K562 (cell line): Measurements from ENCODE around the gene ZNF581. TPM values are rescaled to one million over a fixed set of nuclear protein-coding genes. Genes with fewer than 3 reads are reported as not detected.

Source experiments
- ATAC-seq: fragments of 200-7000 bp; cut with Tn5 transposase; 3 replicates; pipeline ENCODE4 v1.9.1; 2020; ENCODE audit warnings: moderate library complexity
- BruUV-seq: library from RNA; stranded (reverse); fragments of 400-500 nt; replicated peaks from 2 replicates; lab custom pipeline; 2021; lab: Mats Ljungman, UMichigan
- CTCF ChIA-PET: fragments of 300-600 bp; formaldehyde crosslinking; extraction: SDS; loops from one replicate; lab custom pipeline; 2021; ENCODE audit warnings: low intra/inter-chr PET ratio; lab: Yijun Ruan, JAX
- POLR2A ChIA-PET: fragments of 300-600, 350-650 bp; sonication (Branson Sonifier 250); formaldehyde crosslinking; extraction: SDS; loops from one replicate; lab custom pipeline; 2021; ENCODE audit warnings: antibody characterized with exemption, inconsistent platforms; lab: Yijun Ruan, JAX
- DNase-seq, 4 experiments: peaks; one replicate each; pipeline versions ENCODE4 v3.0.0 to v3.0.0-alpha.2; 2011 to 2018; ENCODE audit warnings: low spot score in 3 of 4, mixed read lengths in 3 of 4; ENCODE audit errors: extremely low read depth in 1 of 4
- FAIRE-seq: peaks from 2 replicates; lab custom pipeline; 2011; peaks lifted over from hg19 to GRCh38; lab: Jason Lieb, UNC
- H2AFZ ChIP-seq: 2 replicates; pipeline ENCODE4 v1.6.0; 2011; ENCODE audit warnings: low read depth, low read length, control low read depth, inconsistent platforms
- H3K27ac ChIP-seq: fragments of 200-600 bp; 3 replicates; pipeline ENCODE4 v1.8.0; 2011; ENCODE audit warnings: low read depth, mild to moderate bottlenecking, control low read depth, inconsistent platforms, low read length, moderate library complexity, mixed read lengths; ENCODE audit errors: extremely low read depth
- H3K27me3 ChIP-seq, 2 experiments: fragments of 300-600 bp in 1 of 2; 2 replicates in 1 of 2; 3 replicates in 1 of 2; pipeline versions ENCODE4 v1.6.0 to v1.8.0; 2011; ENCODE audit warnings: inconsistent platforms in 2 of 2, low read length in 2 of 2, mild to moderate bottlenecking in 1 of 2, mixed read lengths in 1 of 2, moderate library complexity in 1 of 2; ENCODE audit not compliant: control insufficient read depth in 2 of 2, insufficient read depth in 2 of 2
- H3K36me3 ChIP-seq: fragments of 300-600 bp; 3 replicates; pipeline ENCODE4 v1.8.0; 2011; ENCODE audit warnings: mild to moderate bottlenecking, low read length, inconsistent platforms; ENCODE audit not compliant: control insufficient read depth, insufficient read depth
- H3K4me1 ChIP-seq, 2 experiments: fragments of 200-600 bp in 1 of 2; replicated peaks in 1 of 2; 2 replicates in 1 of 2; 3 replicates in 1 of 2; pipeline versions ENCODE4 v1.5.1 to v1.8.0; 2011; ENCODE audit warnings: inconsistent platforms in 2 of 2, low read length in 2 of 2, mild to moderate bottlenecking in 1 of 2, mixed read lengths in 1 of 2, moderate library complexity in 1 of 2; ENCODE audit not compliant: control insufficient read depth in 2 of 2, insufficient read depth in 2 of 2
- H3K4me2 ChIP-seq: 2 replicates; pipeline ENCODE4 v1.6.1; 2011; ENCODE audit warnings: low read length, control low read depth, inconsistent platforms, mixed read lengths; ENCODE audit not compliant: insufficient read depth
- H3K4me3 ChIP-seq: fragments of 200-600 bp; sonication (generic), shearing (Covaris generic); 2 replicates; pipeline ENCODE4 v1.5.1; 2016; ENCODE audit warnings: control low read depth, inconsistent platforms
- H3K79me2 ChIP-seq: fragments of 200-600 bp; 3 replicates; pipeline ENCODE4 v1.8.0; 2011; ENCODE audit warnings: low read length, inconsistent platforms; ENCODE audit not compliant: control insufficient read depth, insufficient read depth
- H3K9ac ChIP-seq, 2 experiments: 2 replicates each; pipeline versions ENCODE4 v1.6.0 to v1.6.1; 2011; ENCODE audit warnings: low read depth in 2 of 2, low read length in 2 of 2, control low read depth in 1 of 2, inconsistent platforms in 1 of 2, mild to moderate bottlenecking in 1 of 2, mixed read lengths in 1 of 2; ENCODE audit not compliant: insufficient read depth in 1 of 2
- H3K9me1 ChIP-seq: one replicate; pipeline ENCODE4 v1.6.0; 2011; ENCODE audit warnings: inconsistent platforms, mild to moderate bottlenecking, low read length, moderate library complexity; ENCODE audit not compliant: control insufficient read depth, insufficient read depth
- H3K9me3 ChIP-seq: replicated peaks from 2 replicates; pipeline ENCODE4 v1.5.1; 2011; ENCODE audit warnings: low read depth, low read length, inconsistent platforms; ENCODE audit not compliant: control insufficient read depth, insufficient read depth
- H4K20me1 ChIP-seq: replicated peaks from 2 replicates; pipeline ENCODE4 v1.6.1; 2011; ENCODE audit warnings: low read length, inconsistent platforms, mixed read lengths; ENCODE audit not compliant: control insufficient read depth, insufficient read depth
- HDGF ChIP-seq: fragments of 450-650 bp; IDR thresholded peaks from 2 replicates; pipeline ENCODE4 v1.6.1; 2016
- MEIS2 ChIP-seq: fragments of 450-650 bp; IDR thresholded peaks from 2 replicates; pipeline ENCODE4 v1.6.1; 2014; ENCODE audit warnings: mild to moderate bottlenecking; ENCODE audit not compliant: partially characterized antibody
- POLR2G ChIP-seq: fragments of 200-400 bp; formaldehyde crosslinking; IDR thresholded peaks from 2 replicates; pipeline ENCODE4 v1.6.1; 2017; ENCODE audit warnings: low read depth, mild to moderate bottlenecking, antibody characterized with exemption, low read length, moderate library complexity
- RBM22 ChIP-seq: fragments of 200-400 bp; formaldehyde crosslinking; IDR thresholded peaks from 2 replicates; pipeline ENCODE4 v1.6.1; 2018; ENCODE audit warnings: low read length, low read depth; ENCODE audit not compliant: poor library complexity, severe bottlenecking
- ZBTB33 ChIP-seq: sonication (generic); formaldehyde crosslinking; IDR thresholded peaks from 2 replicates; pipeline ENCODE4 v1.8.1; 2023; ENCODE audit warnings: mild to moderate bottlenecking, missing genetic modification reagents
- WGBS: fragments of 100-300 bp; shearing (Covaris generic); methylation state at CpG from one replicate; pipeline ENCODE4 v1.1.6; 2016; ENCODE audit warnings: low coverage, mixed read lengths; ENCODE audit not compliant: insufficient coverage; ENCODE audit errors: missing lambda C conversion rate; 5-methylcytosine and 5-hydroxymethylcytosine counted together
- in situ Hi-C: fragments of 300-500 bp; cut with MboI; formaldehyde crosslinking; loops from 4 replicates; pipeline ENCODE4 v1.15.0; 2018; ENCODE audit warnings: inconsistent platforms, mixed read lengths
- intact Hi-C: fragments of 100-400 bp; cut with micrococcal nuclease; formaldehyde crosslinking; loops from 2 replicates; pipeline ENCODE4 v1.14.2; 2022
- polyA plus RNA-seq, 8 experiments: library from polyadenylated mRNA; depleted of rRNA in 4 of 8; stranded (reverse) in 5 of 8; unstranded in 3 of 8; fragments of >200 nt; fragmentation: Nextera tagmentation in 2 of 8; fragmentation: Illumina TruSeq in 1 of 8; extraction: Ambion mirVana in 2 of 8; extraction: Trizol in 1 of 8; gene quantifications; 2 replicates each; pipeline versions ENCODE4 v1.2.1 to v1.2.3, GENCODE V29; 2011 to 2014; ENCODE audit warnings: inconsistent platforms in 1 of 8, missing spikeins in 1 of 8
- total RNA-seq, 7 experiments: library from RNA; depleted of rRNA in 6 of 7; stranded (reverse); fragments of >200 nt in 6 of 7; fragmentation: Illumina TruSeq in 2 of 7; extraction: Trizol in 2 of 7; gene quantifications; 2 replicates each; pipeline versions ENCODE4 v1.2.1 to v1.2.3, GENCODE V29; 2011 to 2021; ENCODE audit warnings: low replicate concordance in 1 of 7

ZNF581 gene
- total and polyA plus RNA-seq, 9 of the 15 experiments (the other 6 are each of a cell fraction or from before 2014, with no cell fraction given) = 2.4 to 39.4 (median 15.4) TPM

GRCh38 chr19:55622242-55622969 is 21.0 kb upstream of the ZNF581 start:
- H3K4me3 ChIP-seq = no peak overlapping the region
- no peak for TF ChIP-seq HDGF
- TF ChIP-seq ZBTB33 (CRISPR knock-in tag) = peak; percentile 63; the same call in 1 of the 2 replicates
- peak; percentile 42 for TF ChIP-seq RBM22
- no peak for TF ChIP-seq MEIS2
- TF ChIP-seq POLR2G = peak; percentile 4
- H4K20me1 ChIP-seq = no peaks in the 10 kb centered on the region; the same call in 1 of the 2 replicates
- no peak overlapping the region for H3K27ac ChIP-seq
- no TSS peak for BruUV-seq
- no peak overlapping the region for H3K4me2 ChIP-seq
- no peak overlapping the region for H3K9ac ChIP-seq
- H3K9me1 ChIP-seq = peaks cover 3% of the 10 kb centered on the region
- H2AFZ ChIP-seq = no peak overlapping the region
- FAIRE-seq (no peak), DNase-seq (peak in 2 of 4 experiments; percentile 5 to 9), ATAC-seq (no peak)
- POLR2A ChIA-PET = interaction anchor here (0.6 to 2.1 kb wide), 4 partner anchors 15 to 558 kb away, joined by 3 to 10 read pairs (median 4); partner anchors contain the start of gene ZNF865
- peaks cover 9 to 11% of the 10 kb centered on the region in 2 experiments; a peak in 4 of 5 replicates for H3K4me1 ChIP-seq
- in situ Hi-C loops = loop anchor here (10.0 kb wide), 1 partner anchor 338 kb away; the partner anchor contains the start of genes BRSK1 and HSPBP1
- H3K9me3 ChIP-seq = no peaks in the 10 kb centered on the region
- intact Hi-C loops = no loop called here
- 93% methylated on average over 28 of the region's 40 CpGs for WGBS
- CTCF ChIA-PET = no interaction called here
- H3K36me3 ChIP-seq = peaks cover 12% of the 10 kb centered on the region; the same call in 2 of the 3 replicates
- peaks cover 7% of the 10 kb centered on the region; the same call in 2 of the 3 replicates for H3K79me2 ChIP-seq
- no peaks in the 10 kb centered on the region for H3K27me3 ChIP-seq
